ENCODE measurements around the gene TRIM17.

TRIM17 gene

GRCh38 chr1:228424685-228425660, 8.3 kb upstream of the TRIM17 start:
- no peak for DNase-seq
- intact Hi-C loops (cut with DNase I), result no loop called here

DNA sequence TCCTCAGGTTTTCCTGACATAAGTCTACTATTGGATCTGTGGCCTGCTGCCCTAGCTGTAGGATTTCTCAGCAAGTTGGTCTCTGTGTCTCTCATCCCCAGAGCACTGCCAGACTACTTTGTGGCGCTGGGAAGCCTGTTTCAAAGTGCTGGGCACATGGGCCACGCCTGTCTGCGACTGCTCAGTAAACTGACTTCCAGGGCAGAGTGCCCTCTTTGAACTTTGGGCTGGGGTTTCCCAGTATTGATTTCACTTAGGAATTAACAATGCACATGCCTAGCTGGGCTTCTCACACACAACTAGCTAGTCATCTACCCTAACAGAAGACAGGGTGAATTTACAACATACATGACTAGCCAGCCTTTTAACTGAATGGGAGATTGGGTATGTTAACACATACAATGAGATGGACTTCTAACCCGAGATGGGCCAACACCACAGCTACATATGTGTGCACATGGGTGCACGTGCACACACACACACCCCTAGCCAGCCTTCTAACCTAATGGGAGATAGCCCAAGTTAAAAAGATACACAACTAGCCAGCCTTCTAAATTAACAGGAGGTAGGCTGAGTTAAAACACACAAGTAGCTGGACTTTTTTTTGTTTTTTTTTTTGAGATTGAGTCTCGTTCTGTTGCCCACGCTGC, 6.9 kb upstream of the TRIM17 start:
- DNase-seq, result no peak
- intact Hi-C loops (cut with DNase I), result no loop called here

DNA sequence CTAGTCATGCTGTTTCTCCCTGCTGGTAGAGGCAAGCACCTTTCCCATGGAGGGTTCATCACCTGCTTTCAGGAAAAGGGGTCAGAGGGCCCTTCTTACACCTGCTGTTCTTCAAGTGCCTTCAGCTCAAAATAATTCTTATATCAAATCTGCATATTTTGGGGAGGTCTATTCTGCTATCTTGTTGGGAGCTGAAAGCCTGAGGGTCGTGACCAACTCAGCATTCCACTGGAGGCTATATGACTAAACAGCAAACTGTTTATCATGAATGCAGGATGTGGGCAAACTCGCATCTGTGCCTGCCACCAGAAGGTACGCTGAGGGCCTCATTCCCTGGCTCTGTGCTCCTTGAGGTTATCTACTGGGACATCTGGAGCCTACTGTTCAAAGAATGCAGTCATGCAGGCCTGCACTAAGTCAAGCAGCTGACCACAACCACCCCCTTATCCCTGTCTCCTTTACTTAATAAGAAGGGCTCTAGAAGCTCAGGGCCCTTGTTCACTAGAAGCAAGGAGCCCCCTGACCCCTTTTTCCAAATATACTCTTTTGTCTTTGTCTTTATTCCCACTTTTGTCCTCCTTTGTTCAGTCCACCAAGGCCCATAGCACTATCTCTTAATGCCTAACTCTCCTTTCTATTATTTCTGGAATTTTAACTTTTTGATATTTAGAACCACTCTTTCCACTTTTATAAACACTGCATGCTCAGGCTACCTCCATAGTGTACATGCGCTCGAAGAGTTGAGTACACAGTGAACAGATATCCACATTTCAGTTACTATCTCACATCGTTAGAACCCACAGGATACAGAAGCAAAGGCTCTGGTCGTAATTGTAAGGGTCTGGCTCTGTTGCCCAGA, 4.5 kb upstream of the TRIM17 start:
- intact Hi-C loops (cut with DNase I), result no loop called here
- no peak for DNase-seq

DNA sequence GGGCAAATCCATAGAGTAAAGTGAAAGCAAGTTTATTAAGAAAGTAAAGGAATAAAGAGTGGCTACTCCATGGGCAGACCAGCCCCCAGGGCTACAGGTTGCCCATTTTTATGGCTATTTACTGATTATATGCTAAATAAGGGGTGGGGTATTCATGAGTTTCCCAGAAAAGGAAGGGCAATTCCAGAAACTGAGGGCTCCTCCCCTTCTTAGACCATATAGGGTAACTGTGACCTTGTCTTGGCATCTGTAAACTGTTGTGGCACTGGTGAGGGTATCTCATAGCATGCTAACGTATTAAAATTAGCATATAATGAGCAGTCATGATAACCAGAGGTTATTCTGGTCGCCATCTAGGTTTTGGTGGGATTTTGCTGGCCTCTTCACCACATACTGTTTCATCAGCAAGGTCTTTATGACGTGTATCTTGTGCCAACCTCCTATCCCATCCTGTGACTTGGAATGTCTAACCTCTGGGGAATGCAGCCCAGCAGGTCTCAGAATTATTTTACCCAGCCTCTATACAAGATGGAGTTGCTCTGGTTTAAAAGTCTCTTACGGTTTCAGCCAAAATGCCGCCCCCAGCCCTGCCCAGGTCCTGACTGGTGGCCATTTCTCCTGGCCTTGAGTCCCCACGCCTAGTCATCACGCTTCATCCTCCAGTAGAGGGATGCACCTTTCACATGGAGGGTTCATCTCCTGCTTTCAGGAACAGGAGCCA, 982 bp upstream of the TRIM17 start:
- intact Hi-C loops (cut with DNase I), result no loop called here
- DNase-seq, result no peak

DNA sequence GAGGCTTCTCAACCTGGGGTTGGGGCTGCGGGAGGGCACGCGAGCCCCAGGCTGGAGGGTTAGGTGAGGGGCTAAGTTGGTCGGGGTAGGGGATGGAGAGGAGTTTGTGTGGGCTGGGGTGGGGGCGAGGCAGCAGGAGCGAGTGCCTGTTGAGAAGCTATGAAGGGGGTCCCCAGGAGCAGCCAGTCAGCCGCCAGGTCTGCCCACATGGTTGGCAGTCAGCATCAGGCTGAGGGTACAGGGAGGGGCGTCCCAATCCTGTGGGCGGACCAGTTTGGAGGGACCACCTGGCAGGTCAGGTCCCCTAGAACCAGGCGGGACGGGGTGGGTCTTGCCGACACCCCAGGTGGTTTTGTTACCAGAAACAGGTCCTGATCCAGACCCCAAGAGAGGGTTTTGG, 400 bp upstream of the TRIM17 start:
- intact Hi-C loops (cut with DNase I), result no loop called here
- no peak for DNase-seq

GRCh38 chr1:228415853-228416216, 826 bp downstream of the TRIM17 start:
- peak in 37 of 42 donors; percentile 34 to 79 (median 59) for DNase-seq
- intact Hi-C loops (cut with DNase I), result no loop called here

DNA sequence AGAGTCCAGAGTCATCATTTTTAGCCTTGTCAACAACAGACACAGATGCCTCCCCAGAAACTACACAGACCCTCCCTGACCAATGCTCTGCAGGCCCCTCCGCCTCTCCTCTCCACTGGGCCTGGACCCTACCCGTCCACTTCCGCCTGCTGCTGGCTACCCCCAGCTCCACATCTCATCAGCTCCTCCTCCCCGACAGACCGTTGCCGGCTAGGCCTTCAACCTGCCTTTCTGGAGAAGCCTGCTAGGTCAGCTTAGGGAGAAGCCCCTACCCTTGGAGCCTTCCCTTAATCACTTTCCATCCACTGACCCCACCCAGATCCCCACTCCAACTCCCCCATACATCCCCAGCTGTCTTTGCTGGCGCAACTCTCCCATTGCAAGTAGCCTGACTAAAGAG, 1.4 kb downstream of the TRIM17 start:
- intact Hi-C loops (cut with DNase I), result no loop called here
- no peak for DNase-seq

GRCh38 chr1:228414511-228415211, 2.0 kb downstream of the TRIM17 start:
- DNase-seq, result peak in 1 of 42 donors; percentile 15

GRCh38 chr1:228413241-228414010, 3.2 kb downstream of the TRIM17 start:
- intact Hi-C loops (cut with DNase I), result loop anchor here (5.0 kb wide), 1 partner anchor 44 kb away; a partner anchor contains a TSS
- no peak for DNase-seq

More at GRCh38 chr1:228414511-228415211, 2.0 kb downstream of the TRIM17 start:
- intact Hi-C loops (cut with DNase I), result loop anchor here (5.0 kb wide), 1 partner anchor 43 kb away; a partner anchor contains a TSS

GRCh38 chr1:228411548-228412430, 4.9 kb downstream of the TRIM17 start:
- intact Hi-C loops (cut with DNase I), result loop anchor here (5.0 kb wide), 1 partner anchor 46 kb away; a partner anchor contains a TSS
- no peak for DNase-seq

DNA sequence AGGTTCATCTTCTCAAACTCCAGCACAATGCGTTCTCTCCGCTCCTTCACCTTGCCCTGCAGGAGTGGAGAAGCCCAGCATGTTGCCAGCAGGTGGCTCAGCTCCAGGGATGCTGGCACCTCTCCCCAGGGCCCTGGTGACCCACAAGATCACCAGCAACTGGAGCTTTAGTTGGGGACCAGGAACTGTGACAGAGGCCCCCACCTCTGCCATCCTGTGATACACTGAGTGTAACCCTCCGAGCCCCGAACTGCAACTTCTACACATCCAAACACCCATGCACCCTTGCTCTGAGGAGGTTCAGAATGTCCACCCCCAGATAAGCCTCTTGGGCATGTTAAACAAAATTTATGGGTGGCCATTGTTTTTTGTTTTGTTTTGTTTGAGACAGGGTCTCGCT, 5.5 kb downstream of the TRIM17 start:
- DNase-seq, result no peak
- intact Hi-C loops (cut with DNase I), result loop anchor here (5.0 kb wide), 1 partner anchor 46 kb away; a partner anchor contains a TSS

DNA sequence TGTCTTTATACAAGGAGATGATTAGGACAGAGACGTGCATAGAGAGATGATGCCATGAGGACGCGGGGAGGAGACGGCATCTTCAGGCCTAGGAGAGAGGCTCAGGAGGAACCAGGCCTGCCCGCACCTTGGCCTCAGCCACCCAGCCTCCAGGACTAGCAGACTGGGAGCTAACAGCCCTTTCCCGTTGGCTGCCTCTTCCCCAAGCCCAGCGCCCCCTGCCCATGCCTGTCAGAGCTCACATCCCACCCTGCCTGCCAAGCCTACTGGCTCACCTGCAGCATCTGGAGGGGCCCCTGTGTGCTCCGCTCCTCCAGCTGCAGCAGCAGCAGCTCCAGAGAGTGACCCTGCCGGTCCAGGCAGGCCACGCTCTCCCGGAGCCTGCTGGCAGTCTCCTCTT, 6.0 kb downstream of the TRIM17 start:
- intact Hi-C loops (cut with DNase I), result loop anchor here (5.0 kb wide), 1 partner anchor 47 kb away; a partner anchor contains a TSS
- no peak for DNase-seq

DNA sequence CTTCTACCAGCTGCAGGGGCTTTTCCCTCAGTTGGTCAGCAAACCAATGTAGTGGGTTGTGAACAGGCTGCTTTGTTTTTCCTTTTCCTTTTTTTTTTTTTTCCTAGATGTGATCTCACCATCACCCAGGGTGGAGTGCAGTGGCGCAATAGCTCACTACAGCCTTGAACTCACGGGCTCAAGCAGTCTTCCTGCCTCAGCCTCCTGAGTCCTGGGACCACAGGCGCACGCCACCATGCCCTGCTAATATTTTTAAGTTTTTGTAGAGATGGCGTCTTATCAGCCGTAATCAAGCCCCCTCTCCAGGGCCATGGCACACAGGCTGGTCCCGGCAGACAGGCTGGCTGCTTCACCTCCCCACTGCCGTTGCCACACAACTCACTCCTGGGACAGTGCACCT, 6.6 kb downstream of the TRIM17 start:
- intact Hi-C loops (cut with DNase I), result loop anchor here (5.0 kb wide), 1 partner anchor 47 kb away; a partner anchor contains a TSS
- DNase-seq, result peak in 1 of 42 donors; percentile 6

GRCh38 chr1:228408869-228409805, 7.5 kb downstream of the TRIM17 start:
- intact Hi-C loops (cut with DNase I), result no loop called here
- peak in 3 of 42 donors; percentile 4 to 17 (median 13) for DNase-seq

Measured in head of caudate nucleus (tissue), 42 donors.